H9 (cell line): ENCODE results near the gene MCF2L2. TPM values are rescaled to one million over a fixed set of nuclear protein-coding genes. Genes with fewer than 3 reads are reported as not detected.

Source experiments
- DNase-seq: peaks from one replicate; pipeline ENCODE4 v3.0.0-alpha.2; 2017
- H2AFZ ChIP-seq: one replicate; pipeline ENCODE4 v1.6.1; 2013; ENCODE audit warnings: mild to moderate bottlenecking, low read length, control low read depth, moderate library complexity
- H2AK5ac ChIP-seq: 2 replicates; pipeline ENCODE4 v1.6.1; 2013; ENCODE audit warnings: low read length, control low read depth, mixed read lengths; ENCODE audit not compliant: insufficient read length
- H2BK120ac ChIP-seq: one replicate; pipeline ENCODE4 v1.6.1; 2013; ENCODE audit warnings: low read depth, mild to moderate bottlenecking, low read length, control low read depth, inconsistent platforms; ENCODE audit not compliant: poor library complexity, severe bottlenecking
- H2BK12ac ChIP-seq: 2 replicates; pipeline ENCODE4 v1.6.1; 2013; ENCODE audit warnings: low read length, control low read depth, mixed read lengths, low read depth; ENCODE audit not compliant: insufficient read length
- H2BK15ac ChIP-seq: 2 replicates; pipeline ENCODE4 v1.6.1; 2013; ENCODE audit warnings: low read depth, low read length, control low read depth
- H2BK20ac ChIP-seq: one replicate; pipeline ENCODE4 v1.6.1; 2013; ENCODE audit warnings: low read depth, mild to moderate bottlenecking, low read length, control low read depth, inconsistent platforms; ENCODE audit not compliant: poor library complexity, severe bottlenecking
- H2BK5ac ChIP-seq: 2 replicates; pipeline ENCODE4 v1.6.1; 2013; ENCODE audit warnings: low read length, control low read depth, mixed read lengths; ENCODE audit not compliant: insufficient read length
- H3K14ac ChIP-seq: 2 replicates; pipeline ENCODE4 v1.6.1; 2013; ENCODE audit warnings: low read length, control low read depth; ENCODE audit not compliant: insufficient read depth
- H3K18ac ChIP-seq: 2 replicates; pipeline ENCODE4 v1.6.1; 2013; ENCODE audit warnings: low read depth, mild to moderate bottlenecking, mixed read lengths, low read length, control low read depth; ENCODE audit not compliant: insufficient read length
- H3K23ac ChIP-seq: 2 replicates; pipeline ENCODE4 v1.6.1; 2013; ENCODE audit warnings: low read length, control low read depth, mixed read lengths, low read depth; ENCODE audit not compliant: insufficient read length
- H3K23me2 ChIP-seq: 2 replicates; pipeline ENCODE4 v1.6.1; 2013; ENCODE audit warnings: low read depth, mild to moderate bottlenecking, mixed read lengths, low read length, control low read depth; ENCODE audit not compliant: insufficient read length, poor library complexity, severe bottlenecking
- H3K27ac ChIP-seq: 2 replicates; pipeline ENCODE4 v1.5.1; 2013; ENCODE audit warnings: low read length, control low read depth, mixed read lengths, low read depth; ENCODE audit not compliant: insufficient read length
- H3K27me3 ChIP-seq: 2 replicates; pipeline ENCODE4 v1.6.1; 2013; ENCODE audit warnings: low read length, control low read depth, inconsistent platforms; ENCODE audit not compliant: insufficient read depth
- H3K4ac ChIP-seq: 2 replicates; pipeline ENCODE4 v1.6.1; 2013; ENCODE audit warnings: low read depth, mild to moderate bottlenecking, control low read depth, inconsistent platforms, low read length, moderate library complexity
- H3K4me1 ChIP-seq: 2 replicates; pipeline ENCODE4 v1.6.1; 2013; ENCODE audit warnings: low read length, control low read depth, inconsistent platforms; ENCODE audit not compliant: insufficient read depth
- H3K4me2 ChIP-seq: 2 replicates; pipeline ENCODE4 v1.6.1; 2013; ENCODE audit warnings: low read length, control low read depth, mixed read lengths; ENCODE audit not compliant: insufficient read length, insufficient read depth
- H3K56ac ChIP-seq: 2 replicates; pipeline ENCODE4 v1.6.1; 2013; ENCODE audit warnings: low read depth, mild to moderate bottlenecking, mixed read lengths, low read length, control low read depth; ENCODE audit not compliant: insufficient read length
- H3K79me1 ChIP-seq: 2 replicates; pipeline ENCODE4 v1.6.1; 2013; ENCODE audit warnings: low read depth, mild to moderate bottlenecking, moderate library complexity, low read length, control low read depth, inconsistent platforms; ENCODE audit not compliant: insufficient read depth, poor library complexity, severe bottlenecking
- H3K79me2 ChIP-seq: 2 replicates; pipeline ENCODE4 v1.6.1; 2013; ENCODE audit warnings: low read length, control low read depth, inconsistent platforms; ENCODE audit not compliant: insufficient read depth
- H3K9ac ChIP-seq: 2 replicates; pipeline ENCODE4 v1.6.1; 2013; ENCODE audit warnings: low read length, control low read depth, mixed read lengths; ENCODE audit not compliant: insufficient read length; ENCODE audit errors: extremely low read depth
- H3K9me3 ChIP-seq: one replicate; pipeline ENCODE4 v1.6.1; 2013; ENCODE audit warnings: low read depth, low read length, inconsistent platforms; ENCODE audit not compliant: control insufficient read depth
- H3T11ph ChIP-seq: one replicate; pipeline ENCODE4 v1.6.1; 2013; ENCODE audit warnings: mild to moderate bottlenecking, low read length, control low read depth, inconsistent platforms
- H4K20me1 ChIP-seq: one replicate; pipeline ENCODE4 v1.6.1; 2013; ENCODE audit not compliant: control insufficient read depth, insufficient read length, insufficient read depth
- H4K5ac ChIP-seq: 2 replicates; pipeline ENCODE4 v1.6.1; 2013; ENCODE audit warnings: low read depth, mild to moderate bottlenecking, mixed read lengths, low read length, control low read depth; ENCODE audit not compliant: insufficient read length
- H4K8ac ChIP-seq: replicated peaks from 2 replicates; pipeline ENCODE4 v1.6.1; 2013; ENCODE audit warnings: low read length, control low read depth, mixed read lengths, low read depth; ENCODE audit not compliant: insufficient read length
- H4K91ac ChIP-seq: 2 replicates; pipeline ENCODE4 v1.6.1; 2013; ENCODE audit warnings: low read depth, mild to moderate bottlenecking, moderate library complexity, mixed read lengths, low read length, control low read depth; ENCODE audit not compliant: insufficient read length
- H3K27ac Mint-ChIP-seq, 3 experiments: 2 replicates in 2 of 3; 3 replicates in 1 of 3; pipeline ENCODE4 v1.8.0; 2020 to 2021; ENCODE audit warnings: mixed read lengths in 3 of 3, mild to moderate bottlenecking in 1 of 3, moderate library complexity in 1 of 3
- H3K27me3 Mint-ChIP-seq: 2 replicates; pipeline ENCODE4 v1.8.0; 2021; ENCODE audit warnings: low read depth, mild to moderate bottlenecking, moderate library complexity, mixed read lengths
- H3K36me3 Mint-ChIP-seq, 3 experiments: 2 replicates in 2 of 3; 3 replicates in 1 of 3; pipeline ENCODE4 v1.8.0; 2020 to 2021; ENCODE audit warnings: low read depth in 3 of 3, mixed read lengths in 3 of 3; ENCODE audit not compliant: insufficient read depth in 1 of 3
- H3K4me1 Mint-ChIP-seq, 2 experiments: 2 replicates each; pipeline ENCODE4 v1.8.0; 2020; ENCODE audit warnings: mixed read lengths in 2 of 2
- H3K4me3 Mint-ChIP-seq, 2 experiments: 2 replicates in 1 of 2; 3 replicates in 1 of 2; pipeline ENCODE4 v1.8.0; 2020 to 2021; ENCODE audit warnings: mild to moderate bottlenecking in 2 of 2, mixed read lengths in 2 of 2, moderate library complexity in 1 of 2
- H3K9me3 Mint-ChIP-seq, 2 experiments: 2 replicates in 1 of 2; 3 replicates in 1 of 2; pipeline ENCODE4 v1.8.0; 2020; ENCODE audit warnings: mild to moderate bottlenecking in 2 of 2, mixed read lengths in 2 of 2, moderate library complexity in 1 of 2
- total RNA-seq: library from RNA; stranded (reverse); gene quantifications from 2 replicates; pipeline ENCODE4 v1.2.1, GENCODE V29; 2021
- TF ChIP-seq, protein P1 (sequence below): fragments of 200-600 bp; sonication (generic); conservative IDR thresholded peaks from 3 replicates; pipeline ENCODE4 v1.8.0; 2021; ENCODE audit warnings: antibody characterized with exemption, mild to moderate bottlenecking

MCF2L2 gene
- total RNA-seq, 1 experiment from 2014 or later: 6.4 TPM

DNA sequence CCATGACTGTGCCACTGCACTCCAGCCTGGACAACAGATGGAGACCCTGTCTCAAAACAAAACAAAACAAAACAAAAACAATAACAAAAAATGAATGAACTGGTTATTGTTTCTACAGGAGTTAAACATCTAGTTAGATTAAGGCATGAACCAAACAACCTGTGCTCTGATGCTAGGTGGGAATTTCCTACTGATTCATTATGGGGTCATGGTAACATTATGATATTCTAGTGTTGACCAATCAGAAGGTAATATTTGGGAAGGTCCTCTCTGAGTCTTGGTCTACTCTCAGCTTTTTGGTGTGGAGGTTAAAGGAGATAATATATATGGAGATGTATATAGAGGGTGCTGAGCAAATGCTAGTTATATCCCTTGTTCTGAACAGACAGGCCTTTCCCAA lies 37.6 kb downstream of the MCF2L2 start:
- H3K4me1 ChIP-seq: 0 out of 2 replicates have a peak, but pooled peaks cover 4% of the 10 kb centered on the region
- no peak overlapping the region for H2BK5ac ChIP-seq
- no peak overlapping the region for H3K4ac ChIP-seq
- H3K9me3 ChIP-seq: no peaks in the 10 kb centered on the region
- no peak overlapping the region for H3K23ac ChIP-seq
- no peak overlapping the region for H2BK12ac ChIP-seq
- H2BK120ac ChIP-seq: no peak overlapping the region
- no peak overlapping the region for H3K14ac ChIP-seq
- H3K4me1 Mint-ChIP-seq: peaks cover 40 to 45% of the 10 kb centered on the region in 2 experiments
- no peak overlapping the region for H3T11ph ChIP-seq
- no peak overlapping the region for H3K18ac ChIP-seq
- no peak overlapping the region for H3K27ac Mint-ChIP-seq
- no peak overlapping the region for H4K8ac ChIP-seq
- 0 out of 2 replicates have a peak, but pooled peaks cover 2% of the 10 kb centered on the region for H3K79me2 ChIP-seq
- H4K91ac ChIP-seq: no peak overlapping the region
- no peaks in the 10 kb centered on the region for H4K20me1 ChIP-seq
- no peak overlapping the region for H4K5ac ChIP-seq
- no peak overlapping the region for H3K9ac ChIP-seq
- no peak overlapping the region for H3K4me3 Mint-ChIP-seq
- H3K27me3 Mint-ChIP-seq: no peaks in the 10 kb centered on the region
- DNase-seq: no peak
- no peak overlapping the region for H2AFZ ChIP-seq
- no peaks in the 10 kb centered on the region for H3K9me3 Mint-ChIP-seq
- H2BK20ac ChIP-seq: no peak overlapping the region
- no peak overlapping the region for H2BK15ac ChIP-seq
- no peak overlapping the region for H3K4me2 ChIP-seq
- TF ChIP-seq, protein P1, sequence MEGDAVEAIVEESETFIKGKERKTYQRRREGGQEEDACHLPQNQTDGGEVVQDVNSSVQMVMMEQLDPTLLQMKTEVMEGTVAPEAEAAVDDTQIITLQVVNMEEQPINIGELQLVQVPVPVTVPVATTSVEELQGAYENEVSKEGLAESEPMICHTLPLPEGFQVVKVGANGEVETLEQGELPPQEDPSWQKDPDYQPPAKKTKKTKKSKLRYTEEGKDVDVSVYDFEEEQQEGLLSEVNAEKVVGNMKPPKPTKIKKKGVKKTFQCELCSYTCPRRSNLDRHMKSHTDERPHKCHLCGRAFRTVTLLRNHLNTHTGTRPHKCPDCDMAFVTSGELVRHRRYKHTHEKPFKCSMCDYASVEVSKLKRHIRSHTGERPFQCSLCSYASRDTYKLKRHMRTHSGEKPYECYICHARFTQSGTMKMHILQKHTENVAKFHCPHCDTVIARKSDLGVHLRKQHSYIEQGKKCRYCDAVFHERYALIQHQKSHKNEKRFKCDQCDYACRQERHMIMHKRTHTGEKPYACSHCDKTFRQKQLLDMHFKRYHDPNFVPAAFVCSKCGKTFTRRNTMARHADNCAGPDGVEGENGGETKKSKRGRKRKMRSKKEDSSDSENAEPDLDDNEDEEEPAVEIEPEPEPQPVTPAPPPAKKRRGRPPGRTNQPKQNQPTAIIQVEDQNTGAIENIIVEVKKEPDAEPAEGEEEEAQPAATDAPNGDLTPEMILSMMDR: no peak
- no peaks in the 10 kb centered on the region for H3K27me3 ChIP-seq
- peaks cover 0 to 12% (median 1%) of the 10 kb centered on the region in 3 experiments; a peak in 2 of 7 replicates for H3K36me3 Mint-ChIP-seq
- H3K56ac ChIP-seq: no peak overlapping the region
- H3K27ac ChIP-seq: no peak overlapping the region
- no peak overlapping the region for H2AK5ac ChIP-seq
- H3K23me2 ChIP-seq: no peaks in the 10 kb centered on the region
- H3K79me1 ChIP-seq: no peaks in the 10 kb centered on the region
